HUES48 (cell line): ENCODE data around the gene STARD7.
"Not testable (repeated sequence)": the region's sequence is repeated elsewhere in the genome, so short reads cannot be mapped to it uniquely, and the experiment has no call there.

Experiments used
- H3K27ac ChIP-seq: one replicate; pipeline ENCODE4 v1.7.0; 2013; ENCODE audit warnings: low read depth, low read length, inconsistent platforms
- H3K27me3 ChIP-seq: 2 replicates; pipeline ENCODE4 v1.6.1; 2013; ENCODE audit warnings: mild to moderate bottlenecking, low read length; ENCODE audit not compliant: control insufficient read depth, insufficient read depth
- H3K36me3 ChIP-seq: 2 replicates; pipeline ENCODE4 v1.6.1; 2013; ENCODE audit warnings: low read length; ENCODE audit not compliant: control insufficient read depth, insufficient read depth
- H3K4me1 ChIP-seq: 2 replicates; pipeline ENCODE4 v1.6.1; 2013; ENCODE audit warnings: mild to moderate bottlenecking, low read length; ENCODE audit not compliant: control insufficient read depth, insufficient read depth
- H3K4me3 ChIP-seq: 2 replicates; pipeline ENCODE4 v1.5.1; 2013; ENCODE audit warnings: mild to moderate bottlenecking, low read depth, low read length
- H3K9ac ChIP-seq: 2 replicates; pipeline ENCODE4 v1.6.1; 2013; ENCODE audit warnings: mild to moderate bottlenecking, low read depth, low read length, moderate library complexity
- H3K9me3 ChIP-seq: 2 replicates; pipeline ENCODE4 v1.6.1; 2013; ENCODE audit warnings: low read length; ENCODE audit not compliant: control insufficient read depth, insufficient read depth

STARD7 gene

DNA sequence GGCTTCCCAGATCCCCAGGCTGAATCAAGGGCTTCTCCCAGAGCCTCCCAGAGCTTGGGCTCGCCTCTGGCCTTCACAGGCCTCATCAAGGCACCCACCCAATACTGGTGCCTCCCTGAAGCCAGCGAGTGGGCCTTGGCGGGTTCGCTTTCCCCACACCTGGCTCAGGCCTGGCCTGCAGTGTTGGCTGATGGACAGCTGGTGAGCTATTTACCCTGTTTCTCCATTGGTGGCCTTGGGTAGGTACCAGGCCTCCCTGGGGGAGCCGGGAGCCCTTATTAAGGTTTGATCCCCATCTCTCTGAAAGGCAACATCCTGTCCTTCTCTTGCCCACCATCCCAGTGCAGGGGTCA is 45.2 kb downstream of the STARD7 start:
- peaks cover 9% of the 10 kb centered on the region for H3K4me1 ChIP-seq
- no peak overlapping the region for H3K4me3 ChIP-seq
- no peak overlapping the region for H3K27ac ChIP-seq
- no peak overlapping the region for H3K9ac ChIP-seq
- no peaks in the 10 kb centered on the region for H3K36me3 ChIP-seq
- no peaks in the 10 kb centered on the region for H3K9me3 ChIP-seq
- no peaks in the 10 kb centered on the region for H3K27me3 ChIP-seq

DNA sequence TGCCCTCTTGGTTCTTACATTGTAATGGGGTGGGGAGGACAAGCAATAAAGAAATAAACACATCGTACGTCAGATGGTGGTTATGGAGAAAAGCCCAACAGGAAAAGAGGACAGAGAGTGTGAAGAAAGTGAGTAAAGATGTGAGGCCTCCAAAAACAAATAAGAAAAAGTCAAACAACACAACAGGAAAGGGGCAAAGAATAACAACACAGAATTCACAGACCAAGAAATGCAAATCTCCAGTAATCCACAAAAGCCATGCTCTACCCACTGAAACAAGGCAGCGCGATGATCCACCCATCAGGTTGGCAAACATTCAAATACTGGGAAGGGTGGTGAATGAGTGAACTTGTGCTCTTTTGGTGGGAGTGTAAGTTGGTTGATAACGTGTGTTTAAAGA is 46.7 kb downstream of the STARD7 start:
- Histone ChIP-seq H3K9me3 (no peaks in the 10 kb centered on the region), H3K9ac (no peak overlapping the region), H3K4me1 (peaks cover 7% of the 10 kb centered on the region; the same call in 1 of the 2 replicates), H3K4me3 (no peak overlapping the region), H3K27ac (no peak overlapping the region), H3K27me3 (no peaks in the 10 kb centered on the region), H3K36me3 (no peaks in the 10 kb centered on the region)

DNA sequence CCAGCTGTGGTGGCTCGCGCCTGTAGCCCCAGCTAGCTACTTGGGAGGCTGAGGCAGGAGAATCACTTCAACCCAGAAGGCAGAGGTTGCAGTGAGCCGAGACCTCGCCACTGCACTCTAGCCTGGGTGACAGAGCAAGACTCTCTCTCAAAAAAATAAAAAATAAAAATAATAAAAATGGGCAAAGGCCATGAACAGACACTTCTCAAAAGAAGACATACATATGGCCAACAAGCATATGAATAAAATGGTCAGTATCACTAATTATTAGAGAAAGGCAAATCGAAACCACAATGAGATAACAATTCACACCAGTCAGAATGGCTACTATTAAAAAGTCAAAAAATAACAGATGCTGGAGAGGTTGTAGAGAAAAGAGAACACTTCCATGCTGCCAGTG is 48.3 kb downstream of the STARD7 start:
- not testable (repeated sequence) for H3K27ac ChIP-seq, H3K9ac ChIP-seq, H3K4me3 ChIP-seq, H3K9me3 ChIP-seq, H3K36me3 ChIP-seq, H3K27me3 ChIP-seq, H3K4me1 ChIP-seq

DNA sequence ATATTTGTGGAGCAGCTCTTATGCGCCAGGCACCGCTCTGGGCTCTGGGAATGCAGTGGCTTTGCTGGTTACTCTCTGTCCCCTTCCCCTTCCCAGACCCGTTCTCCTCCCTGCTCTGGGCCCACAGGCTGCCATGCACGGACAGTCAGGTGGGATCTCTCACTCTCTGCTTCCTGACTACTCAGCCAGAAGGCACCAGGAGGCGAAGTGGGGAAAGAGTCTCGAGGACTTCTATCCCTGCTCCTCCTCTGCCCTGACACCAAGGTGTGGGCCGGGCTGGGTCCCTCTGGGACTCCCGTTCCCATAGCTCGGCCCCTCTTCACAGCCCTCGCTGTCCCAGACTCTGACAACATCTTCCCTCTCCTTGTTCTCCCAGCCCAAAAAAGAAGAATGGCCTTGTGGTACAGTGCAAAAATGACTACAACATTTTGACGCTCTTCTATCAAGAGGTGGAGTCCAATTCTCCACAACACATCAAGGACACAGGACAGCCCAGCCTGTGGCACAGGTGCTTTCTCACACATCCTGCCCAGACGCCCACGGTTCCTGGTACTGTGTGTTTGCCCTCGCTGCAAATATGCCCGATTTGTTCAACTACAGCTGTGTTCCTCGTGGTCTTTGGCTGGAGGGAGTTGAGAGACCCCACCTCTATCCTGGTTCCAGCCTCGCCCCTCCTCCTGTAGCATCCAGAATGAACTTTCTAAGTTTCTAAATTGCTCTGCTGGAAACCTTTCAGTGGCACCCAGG is 49.4 kb downstream of the STARD7 start:
- Histone ChIP-seq H3K9ac (no peak overlapping the region), H3K4me3 (no peak overlapping the region), H3K4me1 (peaks cover 2% of the 10 kb centered on the region; the same call in 1 of the 2 replicates), H3K27me3 (no peaks in the 10 kb centered on the region), H3K36me3 (no peaks in the 10 kb centered on the region), H3K27ac (no peak overlapping the region), H3K9me3 (no peaks in the 10 kb centered on the region)

DNA sequence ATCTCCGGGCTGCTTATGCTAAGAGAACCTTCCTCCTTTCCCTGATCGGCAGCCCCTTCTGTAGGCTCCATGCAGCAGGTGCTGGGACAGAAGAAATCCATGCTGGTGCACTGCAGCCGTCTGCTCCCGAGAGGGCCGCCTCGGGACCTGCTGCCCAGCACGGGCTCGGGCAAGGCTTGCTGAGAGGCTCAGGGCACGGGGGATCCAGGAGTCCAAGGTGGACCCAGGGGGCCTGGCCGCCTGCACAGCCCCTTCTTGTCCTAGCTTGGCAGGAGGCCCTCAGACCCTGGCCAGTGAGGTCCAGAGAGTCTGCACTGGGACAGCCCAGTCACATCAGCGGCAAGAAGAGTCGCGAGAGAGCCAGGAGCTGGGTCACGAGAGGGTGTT is 50.1 kb downstream of the STARD7 start:
- H3K27me3 ChIP-seq = no peaks in the 10 kb centered on the region
- H3K27ac ChIP-seq = no peak overlapping the region
- no peaks in the 10 kb centered on the region for H3K4me1 ChIP-seq
- H3K36me3 ChIP-seq = no peaks in the 10 kb centered on the region
- H3K9me3 ChIP-seq = no peaks in the 10 kb centered on the region
- H3K4me3 ChIP-seq = no peak overlapping the region
- H3K9ac ChIP-seq = no peak overlapping the region

DNA sequence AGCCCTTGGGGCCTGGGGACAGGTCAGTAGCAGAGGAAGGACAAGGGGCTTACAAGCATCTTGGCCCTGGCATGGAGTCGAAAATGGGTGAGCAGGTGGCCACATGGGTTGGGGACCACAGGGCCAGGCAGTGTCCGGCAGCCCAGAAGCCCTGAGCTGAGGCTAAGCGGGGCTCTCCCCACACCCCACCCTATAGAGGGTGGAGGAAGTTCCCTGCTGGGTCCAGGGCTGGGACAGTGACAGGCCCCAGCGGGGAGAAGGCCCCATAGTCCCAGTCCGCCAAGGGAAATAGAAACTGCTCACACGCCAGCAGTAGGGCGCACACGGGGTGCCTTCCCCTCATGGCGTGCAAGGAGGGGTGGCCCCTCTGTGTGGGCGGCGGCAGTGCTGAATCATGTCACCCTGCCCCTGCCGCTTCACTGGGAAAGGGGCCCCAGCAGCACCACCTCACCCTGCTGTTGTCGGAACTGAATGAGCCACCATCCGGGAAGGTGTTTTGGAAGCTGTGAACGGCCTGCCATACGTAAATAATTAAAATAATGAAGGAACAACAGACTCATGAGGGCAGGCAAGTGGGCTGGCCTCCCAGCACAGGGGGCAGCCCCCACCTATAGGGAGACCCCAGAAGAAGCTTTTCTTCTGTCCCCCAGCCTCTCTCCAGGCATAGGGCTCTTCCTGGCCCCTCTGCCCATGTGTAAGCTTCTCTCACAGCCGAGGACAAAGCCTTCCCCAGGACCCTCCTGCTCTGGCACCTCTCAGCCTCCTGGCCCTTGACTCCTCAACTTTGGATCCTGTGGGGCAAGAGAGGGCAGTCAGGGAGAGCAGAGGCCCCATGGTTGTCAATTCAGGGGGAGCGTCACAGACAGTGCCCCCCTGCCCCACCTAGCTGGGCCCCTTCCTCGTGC is 50.7 kb downstream of the STARD7 start:
- H3K27me3 ChIP-seq = no peaks in the 10 kb centered on the region
- no peak overlapping the region for H3K9ac ChIP-seq
- H3K4me1 ChIP-seq = 0 out of 2 replicates have a peak, but pooled peaks cover 3% of the 10 kb centered on the region
- H3K27ac ChIP-seq = no peak overlapping the region
- H3K9me3 ChIP-seq = no peaks in the 10 kb centered on the region
- no peak overlapping the region for H3K4me3 ChIP-seq
- no peaks in the 10 kb centered on the region for H3K36me3 ChIP-seq

DNA sequence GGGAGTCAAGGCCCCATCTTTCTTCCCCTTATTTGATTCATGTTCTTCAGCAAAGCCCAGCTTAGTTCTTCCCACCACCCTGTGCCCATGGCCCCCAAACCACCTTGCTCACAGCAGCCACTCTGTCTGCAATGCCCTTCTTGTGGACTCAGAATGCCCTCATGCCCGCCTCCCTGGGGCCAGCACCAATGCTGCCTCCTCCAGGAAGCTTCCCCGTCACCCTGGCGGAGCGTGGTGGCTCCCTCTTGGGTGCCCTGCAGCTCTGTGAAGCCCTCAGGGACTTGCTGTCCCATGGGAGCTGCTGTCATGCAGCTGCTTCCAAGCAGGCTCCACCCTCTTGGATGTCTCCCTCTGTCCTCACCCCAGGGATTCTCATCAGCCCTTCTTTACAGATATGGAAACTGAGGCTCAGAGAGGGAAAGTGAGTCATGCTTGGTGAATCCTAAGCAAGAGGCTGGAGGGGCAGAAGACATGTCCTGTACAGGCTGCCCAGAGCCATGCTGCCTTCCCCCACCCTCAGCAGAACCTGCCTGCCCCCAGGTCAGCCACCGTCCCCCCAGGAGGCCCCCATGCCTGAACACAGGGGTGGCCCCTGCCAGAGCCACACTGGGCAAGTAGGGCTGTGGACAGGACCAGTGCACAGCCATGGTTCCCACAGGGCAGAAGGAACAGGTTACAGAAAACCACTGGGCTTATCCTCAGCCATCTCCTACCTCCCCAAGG is 51.5 kb downstream of the STARD7 start:
- Histone ChIP-seq H3K9me3 (no peaks in the 10 kb centered on the region), H3K36me3 (no peaks in the 10 kb centered on the region), H3K27ac (no peak overlapping the region), H3K4me1 (peaks cover 6% of the 10 kb centered on the region; the same call in 1 of the 2 replicates), H3K9ac (no peak overlapping the region), H3K4me3 (no peak overlapping the region), H3K27me3 (no peaks in the 10 kb centered on the region)

DNA sequence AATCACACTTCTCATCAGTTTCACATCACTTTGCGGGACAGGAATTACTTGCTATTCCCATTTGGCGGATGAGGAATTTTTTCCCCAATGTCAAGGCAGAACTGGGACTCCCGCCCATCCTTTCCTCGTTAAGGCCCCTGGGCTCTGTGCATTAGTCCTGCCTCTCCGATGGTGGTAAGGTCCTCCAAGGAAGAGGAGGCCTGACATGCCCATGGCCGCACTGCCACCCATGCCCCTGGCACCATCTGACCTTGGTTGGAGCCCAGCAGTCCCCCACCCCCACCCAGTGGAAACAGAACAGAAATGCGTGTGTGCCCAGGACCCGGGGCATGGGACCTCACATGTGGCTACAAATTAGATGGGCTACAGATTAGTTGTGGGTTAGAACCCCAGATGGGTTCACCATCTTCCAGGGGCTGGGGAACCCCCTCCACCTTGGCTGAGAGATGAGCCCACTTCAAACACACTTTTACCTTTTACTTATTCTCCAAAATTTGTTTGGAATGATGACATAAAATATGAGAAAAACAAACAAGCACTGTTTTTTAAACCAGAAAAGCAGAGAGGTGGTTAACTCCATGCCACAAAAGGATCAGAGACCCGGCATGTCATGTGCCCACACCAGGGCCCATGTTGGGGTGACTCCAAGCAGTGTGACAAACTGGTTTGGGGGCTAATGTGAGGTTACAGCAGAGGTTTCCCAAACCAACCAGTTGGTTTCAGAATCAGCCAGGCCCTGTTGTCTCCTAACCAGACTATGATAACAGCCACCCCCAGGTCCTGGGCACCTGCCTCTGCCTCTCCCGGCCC is 52.4 kb downstream of the STARD7 start:
- Histone ChIP-seq H3K27ac (no peak overlapping the region), H3K27me3 (no peaks in the 10 kb centered on the region), H3K4me3 (no peak overlapping the region), H3K36me3 (no peaks in the 10 kb centered on the region), H3K9me3 (no peaks in the 10 kb centered on the region), H3K9ac (no peak overlapping the region), H3K4me1 (peaks cover 6% of the 10 kb centered on the region; the same call in 1 of the 2 replicates)

DNA sequence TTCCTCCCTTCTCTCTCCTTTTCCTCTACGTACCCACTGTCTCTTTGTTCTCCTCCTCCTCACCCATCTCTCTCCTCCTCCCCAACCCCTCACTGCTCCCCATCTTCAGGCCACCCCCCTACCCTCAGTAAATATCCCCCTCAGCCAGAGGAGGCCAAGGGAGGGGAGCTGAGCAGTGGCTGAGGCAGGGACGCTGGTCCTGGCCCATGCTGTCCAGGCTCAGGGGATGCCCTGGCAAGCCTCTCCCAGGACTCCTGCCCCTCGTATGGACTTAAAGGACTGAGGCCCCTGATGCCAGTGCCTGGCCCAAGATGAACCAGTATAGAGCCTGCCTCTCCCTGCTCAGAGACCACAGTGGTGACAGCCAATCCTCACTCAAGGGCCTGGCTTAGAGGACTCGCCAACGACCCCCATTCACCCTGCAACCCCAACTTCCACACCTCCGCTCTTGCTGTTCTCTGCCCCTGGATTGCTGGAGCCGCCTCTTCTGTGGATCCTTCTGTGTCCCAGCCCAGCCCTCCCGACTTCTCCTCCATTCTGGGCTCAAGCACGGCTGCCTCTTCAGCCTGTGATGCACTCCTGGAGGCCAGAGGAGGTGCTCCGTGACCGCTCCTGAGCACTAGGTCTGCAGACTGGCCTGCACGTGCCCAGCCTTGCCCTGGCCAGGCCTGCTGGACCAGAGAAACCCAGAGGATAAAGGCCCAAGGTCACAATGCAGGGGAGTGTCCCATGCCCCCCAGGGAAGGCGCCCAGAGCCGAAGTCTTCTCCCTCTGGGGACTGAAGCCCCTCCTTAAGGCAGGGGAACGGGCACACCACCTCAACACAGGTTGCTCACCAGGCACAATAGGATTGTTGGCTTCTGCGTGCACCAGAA is 53.9 kb downstream of the STARD7 start:
- no peak overlapping the region for H3K9ac ChIP-seq
- H3K27ac ChIP-seq = no peak overlapping the region
- H3K4me1 ChIP-seq = peaks cover 6% of the 10 kb centered on the region; the same call in 1 of the 2 replicates
- no peaks in the 10 kb centered on the region for H3K36me3 ChIP-seq
- H3K9me3 ChIP-seq = no peaks in the 10 kb centered on the region
- H3K4me3 ChIP-seq = no peak overlapping the region
- no peaks in the 10 kb centered on the region for H3K27me3 ChIP-seq
